Upper lobe of right lung (tissue), 1 donor: Measurements from ENCODE around the gene POC1A. TPM values are rescaled to one million over a fixed set of nuclear protein-coding genes. Genes with fewer than 3 reads are reported as not detected.
A peak's percentile ranks its signal among the peaks of the same experiment; 100 is the strongest.

Experiments used
- ATAC-seq: fragments of 200-7000 bp; cut with Tn5 transposase; one replicate; pipeline ENCODE4 v1.9.1; 2020; ENCODE audit warnings: mild to moderate bottlenecking, moderate library complexity
- DNase-seq: peaks from one replicate; pipeline ENCODE4 v3.0.0-alpha.2; 2020
- H3K27ac ChIP-seq: fragments of 200-600 bp; one replicate; pipeline ENCODE4 v1.8.0; 2022
- H3K27me3 ChIP-seq: fragments of 200-600 bp; one replicate; pipeline ENCODE4 v1.8.0; 2022; ENCODE audit warnings: mild to moderate bottlenecking
- H3K36me3 ChIP-seq: fragments of 200-600 bp; one replicate; pipeline ENCODE4 v1.8.0; 2022
- H3K4me1 ChIP-seq: fragments of 200-600 bp; one replicate; pipeline ENCODE4 v1.8.0; 2022
- H3K4me3 ChIP-seq: fragments of 200-600 bp; one replicate; pipeline ENCODE4 v1.8.0; 2022; ENCODE audit warnings: mild to moderate bottlenecking
- H3K9me3 ChIP-seq: fragments of 200-600 bp; one replicate; pipeline ENCODE4 v1.8.0; 2022
- CTCF ChIP-seq: fragments of 200-600 bp; IDR thresholded peaks from one replicate; pipeline ENCODE4 v1.8.0; 2022; ENCODE audit warnings: antibody characterized with exemption
- intact Hi-C: fragments of 100-400 bp; cut with DNase I; formaldehyde crosslinking; loops from one replicate; pipeline ENCODE4 v1.11.0; 2022
- total RNA-seq: library from RNA; stranded (reverse); fragmentation: NEBNext Ultra II Directional; extraction: Animal tissue kit (Norgen Biotek cat#: 25700); gene quantifications from one replicate; pipeline ENCODE4 v1.2.1, GENCODE V29; 2021
- donor health status: DM: no; HTN: yes; CAD: no; lungs with severe emphysema.

The POC1A gene
- total RNA-seq, 1 donor from 2014 or later, result 2.5 TPM

- Histone ChIP-seq H3K9me3 (no peaks in the 10 kb centered on the region), H3K27ac (peak overlapping the region; percentile 90), H3K4me3 (no peak overlapping the region), H3K36me3 (no peaks in the 10 kb centered on the region), H3K4me1 (peaks cover 64% of the 10 kb centered on the region), H3K27me3 (no peaks in the 10 kb centered on the region)
- TF ChIP-seq CTCF, result no peak
- intact Hi-C loops, result no loop called here
- DNase-seq, result no peak
- ATAC-seq, result no peak
Observed at GRCh38 chr3:52195291-52195597, 41.0 kb upstream of the POC1A start.

GRCh38 chr3:52194485-52195290 lies 40.5 kb upstream of the POC1A start:
- intact Hi-C loops, result no loop called here
- Histone ChIP-seq H3K27ac (peak overlapping the region; percentile 90), H3K36me3 (no peaks in the 10 kb centered on the region), H3K4me3 (no peak overlapping the region), H3K9me3 (no peaks in the 10 kb centered on the region), H3K4me1 (peaks cover 64% of the 10 kb centered on the region), H3K27me3 (no peaks in the 10 kb centered on the region)
- peak; percentile 89 for DNase-seq
- TF ChIP-seq CTCF, result no peak
- ATAC-seq, result peak; percentile 37

GRCh38 chr3:52193065-52193464 lies 38.8 kb upstream of the POC1A start:
- no peak for ATAC-seq
- intact Hi-C loops, result no loop called here
- Histone ChIP-seq H3K9me3 (no peaks in the 10 kb centered on the region), H3K27ac (no peak overlapping the region), H3K36me3 (no peaks in the 10 kb centered on the region), H3K4me1 (peaks cover 59% of the 10 kb centered on the region), H3K4me3 (no peak overlapping the region), H3K27me3 (no peaks in the 10 kb centered on the region)
- no peak for TF ChIP-seq CTCF
- no peak for DNase-seq

- intact Hi-C loops, result no loop called here
- ATAC-seq (no peak), DNase-seq (no peak)
- TF ChIP-seq CTCF, result no peak
- H3K27ac ChIP-seq, result no peak overlapping the region
- H3K4me3 ChIP-seq, result no peak overlapping the region
- H3K36me3 ChIP-seq, result no peaks in the 10 kb centered on the region
- H3K4me1 ChIP-seq, result peaks cover 48% of the 10 kb centered on the region
- no peaks in the 10 kb centered on the region for H3K9me3 ChIP-seq
- no peaks in the 10 kb centered on the region for H3K27me3 ChIP-seq
Observed at GRCh38 chr3:52191663-52192062, 37.4 kb upstream of the POC1A start.

- Histone ChIP-seq H3K27ac (peak overlapping the region; percentile 65), H3K4me1 (peaks cover 36% of the 10 kb centered on the region), H3K4me3 (no peak overlapping the region), H3K36me3 (no peaks in the 10 kb centered on the region), H3K9me3 (no peaks in the 10 kb centered on the region), H3K27me3 (no peaks in the 10 kb centered on the region)
- ATAC-seq (peak; percentile 38), DNase-seq (no peak)
- intact Hi-C loops, result no loop called here
- no peak for TF ChIP-seq CTCF
Observed at GRCh38 chr3:52190294-52191074, 36.3 kb upstream of the POC1A start.
